Uterus (tissue), 4 donors: ENCODE data around the gene B3GLCT. TPM values are rescaled to one million over a fixed set of nuclear protein-coding genes. Genes with fewer than 3 reads are reported as not detected.

Source experiments
- DNase-seq, 2 donors: peaks; one replicate each; pipeline ENCODE4 v3.0.0-alpha.2; 2019 to 2020
- H3K27ac ChIP-seq, 2 donors: fragments of 200-600 bp; sonication (generic); 1 replicate in 1 of 2; 2 replicates in 1 of 2; pipeline ENCODE4 v1.5.1; 2016 to 2018
- H3K27me3 ChIP-seq, 2 donors: fragments of 200-600 bp; sonication (generic); one replicate each; pipeline ENCODE4 v1.5.1; 2018 to 2019; ENCODE audit warnings: control low read depth in 1 of 2
- H3K36me3 ChIP-seq, 2 donors: fragments of 200-600 bp; sonication (generic); one replicate each; pipeline ENCODE4 v1.5.1; 2019; ENCODE audit warnings: control low read depth in 1 of 2
- H3K4me1 ChIP-seq, 2 donors: fragments of 200-600 bp; sonication (generic); one replicate each; pipeline ENCODE4 v1.5.1; 2018 to 2019; ENCODE audit warnings: control low read depth in 1 of 2
- H3K4me3 ChIP-seq, 2 donors: fragments of 200-600 bp; sonication (generic); 1 replicate in 1 of 2; 2 replicates in 1 of 2; pipeline ENCODE4 v1.5.1; 2018 to 2019; ENCODE audit warnings: mild to moderate bottlenecking in 1 of 2
- H3K9me3 ChIP-seq, 2 donors: fragments of 200-600 bp; sonication (generic); one replicate each; pipeline ENCODE4 v1.5.1; 2019; ENCODE audit warnings: control low read depth in 1 of 2
- CTCF ChIP-seq, 4 experiments: fragments of 200-600 bp in 2 of 4; fragments of 450-650 bp in 2 of 4; sonication (generic) in 2 of 4; IDR thresholded peaks; one replicate each; pipeline ENCODE4 v1.5.1; 2016 to 2019; ENCODE audit warnings: antibody characterized with exemption in 4 of 4, mild to moderate bottlenecking in 2 of 4, moderate library complexity in 1 of 4
- POLR2A ChIP-seq, 2 donors: fragments of 450-650 bp; IDR thresholded peaks; one replicate each; pipeline ENCODE4 v1.6.1; 2016; ENCODE audit warnings: antibody characterized with exemption in 2 of 2, mild to moderate bottlenecking in 1 of 2, moderate library complexity in 1 of 2
- intact Hi-C: fragments of 100-400 bp; cut with DNase I; formaldehyde crosslinking; loops from one replicate; pipeline ENCODE4 v1.15.1; 2023; ENCODE audit warnings: low total_unique reads
- total RNA-seq, 4 donors: library from RNA; depleted of rRNA in 3 of 4; stranded (reverse); fragments of >200 nt in 3 of 4; gene quantifications; one replicate each; pipeline versions ENCODE4 v1.1.0 to v1.2.4, GENCODE V29; 2014 to 2023
- donor health status: DM: yes; HTN: yes; CAD: no.

The B3GLCT gene
- total RNA-seq, 4 donors from 2014 or later: 20.0 to 83.1 (median 31.7) TPM

- DNase-seq: no peak
- Histone ChIP-seq H3K4me3 (no peak overlapping the region), H3K36me3 (no peaks in the 10 kb centered on the region), H3K4me1 (no peaks in the 10 kb centered on the region), H3K27me3 (no peaks in the 10 kb centered on the region), H3K9me3 (no peaks in the 10 kb centered on the region), H3K27ac (no peak overlapping the region)
- intact Hi-C loops: no loop called here
- TF ChIP-seq CTCF (IDR thresholded peaks at IDR 0.05): no peak
- TF ChIP-seq POLR2A (IDR thresholded peaks at IDR 0.05): no peak
Observed at GRCh38 chr13:31167490-31167889, 32.3 kb upstream of the B3GLCT start.

- TF ChIP-seq POLR2A (IDR thresholded peaks at IDR 0.05): no peak
- no peak for TF ChIP-seq CTCF (IDR thresholded peaks at IDR 0.05)
- Histone ChIP-seq H3K9me3 (no peaks in the 10 kb centered on the region), H3K27me3 (no peaks in the 10 kb centered on the region), H3K4me1 (no peaks in the 10 kb centered on the region), H3K36me3 (no peaks in the 10 kb centered on the region), H3K4me3 (no peak overlapping the region), H3K27ac (no peak overlapping the region)
- DNase-seq: no peak
- intact Hi-C loops: no loop called here
Observed at GRCh38 chr13:31168166-31168565, 31.6 kb upstream of the B3GLCT start.

- Histone ChIP-seq H3K9me3 (no peaks in the 10 kb centered on the region), H3K36me3 (no peaks in the 10 kb centered on the region), H3K27ac (no peak overlapping the region), H3K4me3 (no peak overlapping the region), H3K27me3 (no peaks in the 10 kb centered on the region), H3K4me1 (no peaks in the 10 kb centered on the region)
- intact Hi-C loops: no loop called here
- no peak for DNase-seq
- TF ChIP-seq CTCF (IDR thresholded peaks at IDR 0.05): no peak
- no peak for TF ChIP-seq POLR2A (IDR thresholded peaks at IDR 0.05)
Observed at GRCh38 chr13:31168736-31169135, 31.0 kb upstream of the B3GLCT start.

GRCh38 chr13:31172001-31172400, 27.8 kb upstream of the B3GLCT start:
- H3K27me3 ChIP-seq: no peaks in the 10 kb centered on the region
- no peak for DNase-seq
- TF ChIP-seq POLR2A (IDR thresholded peaks at IDR 0.05): no peak
- no peak for TF ChIP-seq CTCF (IDR thresholded peaks at IDR 0.05)
- no peak overlapping the region for H3K27ac ChIP-seq
- H3K4me3 ChIP-seq: no peak overlapping the region
- H3K36me3 ChIP-seq: no peaks in the 10 kb centered on the region
- intact Hi-C loops: no loop called here
- H3K4me1 ChIP-seq: no peaks in the 10 kb centered on the region
- no peaks in the 10 kb centered on the region for H3K9me3 ChIP-seq

- no peak for TF ChIP-seq CTCF (IDR thresholded peaks at IDR 0.05)
- TF ChIP-seq POLR2A (IDR thresholded peaks at IDR 0.05): no peak
- DNase-seq: no peak
- Histone ChIP-seq H3K4me1 (no peaks in the 10 kb centered on the region), H3K27me3 (no peaks in the 10 kb centered on the region), H3K9me3 (no peaks in the 10 kb centered on the region), H3K27ac (no peak overlapping the region), H3K36me3 (no peaks in the 10 kb centered on the region), H3K4me3 (no peak overlapping the region)
- intact Hi-C loops: no loop called here
Observed at GRCh38 chr13:31172535-31172934, 27.2 kb upstream of the B3GLCT start.
